HepG2 (cell line): ENCODE measurements around the gene CDH13. TPM values are rescaled to one million over a fixed set of nuclear protein-coding genes. Genes with fewer than 3 reads are reported as not detected.

ENCODE experiments used
- ATAC-seq: fragments of 200-7000 bp; cut with Tn5 transposase; 3 replicates; pipeline ENCODE4 v1.9.1; 2020; ENCODE audit warnings: mild to moderate bottlenecking, moderate library complexity
- BruUV-seq: library from RNA; stranded (reverse); fragments of 400-500 nt; replicated peaks from 2 replicates; lab custom pipeline; 2021; lab: Mats Ljungman, UMichigan
- CTCF ChIA-PET: fragments of 300-600 bp; formaldehyde crosslinking; extraction: SDS; loops from one replicate; lab custom pipeline; 2021; ENCODE audit warnings: low total read pairs, inconsistent platforms, low intra/inter-chr PET ratio; lab: Yijun Ruan, JAX
- POLR2A ChIA-PET: fragments of 350-600 bp; sonication (Branson Sonifier 250); formaldehyde crosslinking; loops from one replicate; lab custom pipeline; 2020; ENCODE audit warnings: antibody characterized with exemption, inconsistent platforms; lab: Yijun Ruan, JAX
- DNase-seq: peaks from one replicate; pipeline ENCODE4 v3.0.0-alpha.2; 2015; ENCODE audit warnings: low spot score
- FAIRE-seq: peaks from 3 replicates; lab custom pipeline; 2011; peaks lifted over from hg19 to GRCh38; lab: Jason Lieb, UNC
- H2AFZ ChIP-seq: one replicate; pipeline ENCODE4 v1.6.1; 2011; ENCODE audit warnings: low read length, inconsistent platforms
- H3K27ac ChIP-seq: fragments of 300-600 bp; 3 replicates; pipeline ENCODE4 v1.8.0; 2011; ENCODE audit warnings: mixed run types, mild to moderate bottlenecking, mixed read lengths, low read length, inconsistent platforms; ENCODE audit not compliant: insufficient read depth; ENCODE audit errors: extremely low read length
- H3K27me3 ChIP-seq, 2 experiments: fragments of 200-600 bp in 1 of 2; 2 replicates in 1 of 2; 3 replicates in 1 of 2; pipeline versions ENCODE4 v1.6.0 to v1.8.0; 2011; ENCODE audit warnings: low read length in 2 of 2, mild to moderate bottlenecking in 2 of 2, moderate library complexity in 2 of 2, inconsistent platforms in 1 of 2; ENCODE audit not compliant: insufficient read depth in 2 of 2, control insufficient read depth in 1 of 2
- H3K36me3 ChIP-seq, 2 experiments: fragments of 200-600 bp in 1 of 2; replicated peaks in 1 of 2; 2 replicates in 1 of 2; 3 replicates in 1 of 2; pipeline versions ENCODE4 v1.5.1 to v1.8.0; 2011; ENCODE audit warnings: low read length in 2 of 2, inconsistent platforms in 1 of 2; ENCODE audit not compliant: insufficient read depth in 2 of 2, control insufficient read depth in 1 of 2
- H3K4me1 ChIP-seq: 2 replicates; pipeline ENCODE4 v1.5.1; 2012; ENCODE audit warnings: low read length, inconsistent platforms; ENCODE audit not compliant: insufficient read depth
- H3K4me2 ChIP-seq: 2 replicates; pipeline ENCODE4 v1.6.0; 2011; ENCODE audit warnings: low read depth, low read length, inconsistent platforms
- H3K4me3 ChIP-seq, 3 experiments: fragments of 200-600 bp in 1 of 3; sonication (generic), shearing (Covaris generic) in 1 of 3; replicated peaks in 1 of 3; 2 replicates each; pipeline ENCODE4 v1.5.1; 2011 to 2016; ENCODE audit warnings: low read length in 3 of 3, inconsistent platforms in 2 of 3, low read depth in 2 of 3, mild to moderate bottlenecking in 2 of 3, control low read depth in 1 of 3, mixed read lengths in 1 of 3; ENCODE audit not compliant: insufficient read depth in 1 of 3
- H3K79me2 ChIP-seq: one replicate; pipeline ENCODE4 v1.6.1; 2011; ENCODE audit warnings: low read length, inconsistent platforms; ENCODE audit not compliant: insufficient read depth
- H3K9ac ChIP-seq: 2 replicates; pipeline ENCODE4 v1.6.0; 2011; ENCODE audit warnings: mild to moderate bottlenecking, low read depth, low read length, inconsistent platforms; ENCODE audit not compliant: insufficient read depth
- H3K9me3 ChIP-seq: 2 replicates; pipeline ENCODE4 v1.5.1; 2012; ENCODE audit warnings: mild to moderate bottlenecking, low read length
- H4K20me1 ChIP-seq: 2 replicates; pipeline ENCODE4 v1.6.0; 2011; ENCODE audit warnings: inconsistent platforms, mild to moderate bottlenecking, low read length, moderate library complexity; ENCODE audit not compliant: insufficient read depth
- ARHGAP35 ChIP-seq: sonication (generic); formaldehyde crosslinking; IDR thresholded peaks from 2 replicates; pipeline ENCODE4 v1.9.0; 2022; ENCODE audit warnings: mild to moderate bottlenecking, inconsistent platforms, moderate library complexity, missing genetic modification reagents, borderline replicate concordance
- CBX1 ChIP-seq: IDR thresholded peaks from one replicate; pipeline ENCODE4 v1.6.1; 2016; ENCODE audit warnings: antibody characterized with exemption, low read depth
- FOXK1 ChIP-seq: sonication (generic); formaldehyde crosslinking; IDR thresholded peaks from 2 replicates; pipeline ENCODE4 v1.4.0; 2020; ENCODE audit warnings: low read depth, missing genetic modification reagents, borderline replicate concordance
- KLF9 ChIP-seq: IDR thresholded peaks from 2 replicates; pipeline ENCODE4 v1.6.1; 2016; ENCODE audit warnings: low read depth
- MBD4 ChIP-seq: IDR thresholded peaks from 2 replicates; pipeline ENCODE4 v1.6.1; 2012; ENCODE audit warnings: low read length, inconsistent platforms, borderline replicate concordance
- MED1 ChIP-seq: sonication (generic); formaldehyde crosslinking; IDR thresholded peaks from 2 replicates; pipeline ENCODE4 v1.4.0; 2020; ENCODE audit warnings: missing genetic modification reagents
- PPARG ChIP-seq: conservative IDR thresholded peaks from 2 replicates; pipeline ENCODE4 v1.6.1; 2016; ENCODE audit warnings: missing biosample characterization, missing genetic modification reagents
- SRSF4 ChIP-seq: fragments of 200-400 bp; formaldehyde crosslinking; IDR thresholded peaks from one replicate; pipeline ENCODE4 v1.6.1; 2018; ENCODE audit warnings: mild to moderate bottlenecking, low read depth, low read length, moderate library complexity; ENCODE audit not compliant: poor library complexity, severe bottlenecking
- TOE1 ChIP-seq: sonication (generic); formaldehyde crosslinking; IDR thresholded peaks from 2 replicates; pipeline ENCODE4 v1.4.0; 2020; ENCODE audit warnings: mild to moderate bottlenecking, missing genetic modification reagents
- YEATS4 ChIP-seq: sonication (generic); formaldehyde crosslinking; IDR thresholded peaks from 2 replicates; pipeline ENCODE4 v1.4.0; 2020; ENCODE audit warnings: missing genetic modification reagents, borderline replicate concordance
- ZNF263 ChIP-seq: sonication (generic); formaldehyde crosslinking; IDR thresholded peaks from 2 replicates; pipeline ENCODE4 v1.4.0; 2020; ENCODE audit warnings: missing genetic modification reagents
- ZNF275 ChIP-seq: sonication (generic); formaldehyde crosslinking; IDR thresholded peaks from 2 replicates; pipeline ENCODE4 v1.8.0; 2022; ENCODE audit warnings: missing genetic modification reagents, mild to moderate bottlenecking, inconsistent platforms, borderline replicate concordance
- ZNF557 ChIP-seq: sonication (generic); formaldehyde crosslinking; IDR thresholded peaks from 2 replicates; pipeline ENCODE4 v1.4.0; 2020; ENCODE audit warnings: missing genetic modification reagents
- ZNF569 ChIP-seq: sonication (generic); formaldehyde crosslinking; IDR thresholded peaks from 2 replicates; pipeline ENCODE4 v1.5.0; 2020; ENCODE audit warnings: mild to moderate bottlenecking, missing genetic modification reagents, moderate library complexity, borderline replicate concordance
- ZNF598 ChIP-seq: sonication (generic); formaldehyde crosslinking; IDR thresholded peaks from 2 replicates; pipeline ENCODE4 v1.5.1; 2020; ENCODE audit warnings: mild to moderate bottlenecking, missing genetic modification reagents, borderline replicate concordance
- WGBS: methylation state at CpG from one replicate; pipeline ENCODE4 v1.1.6; 2017; ENCODE audit warnings: low lambda C conversion rate; 5-methylcytosine and 5-hydroxymethylcytosine counted together
- in situ Hi-C: cut with HindIII; loops from 2 replicates; pipeline ENCODE4 v1.10.0; 2017; ENCODE audit warnings: low pct_unique_long_range_greater_than_20kb; ENCODE audit not compliant: extremely low pct_ligation_motif_present
- intact Hi-C: fragments of 100-400 bp; cut with micrococcal nuclease; formaldehyde crosslinking; loops from one replicate; pipeline ENCODE4 v1.10.0; 2022; ENCODE audit not compliant: unreplicated experiment
- polyA plus RNA-seq, 8 experiments: library from polyadenylated mRNA; depleted of rRNA in 3 of 8; stranded (reverse) in 7 of 8; unstranded in 1 of 8; fragments of >200 nt; fragmentation: Illumina TruSeq in 4 of 8; extraction: Trizol in 4 of 8; gene quantifications; 2 replicates each; pipeline versions ENCODE4 v1.2.1 to v1.2.3, GENCODE V29; 2011 to 2016; ENCODE audit warnings: low read depth in 4 of 8, missing spikeins in 1 of 8, mixed read lengths in 1 of 8; ENCODE audit not compliant: insufficient read depth in 1 of 8
- total RNA-seq, 5 experiments: library from RNA; depleted of rRNA; stranded (reverse); fragments of >200 nt; fragmentation: Illumina TruSeq; extraction: Trizol; gene quantifications; 2 replicates each; pipeline ENCODE4 v1.2.3, GENCODE V29; 2016; ENCODE audit warnings: low read depth in 1 of 5
- TF ChIP-seq, protein P1 (sequence below): sonication (generic); formaldehyde crosslinking; IDR thresholded peaks from 2 replicates; pipeline ENCODE4 v1.5.1; 2020; ENCODE audit warnings: mild to moderate bottlenecking, missing genetic modification reagents, borderline replicate concordance
- TF ChIP-seq, protein P2 (sequence below): sonication (generic); formaldehyde crosslinking; IDR thresholded peaks from 2 replicates; pipeline ENCODE4 v1.9.0; 2022; ENCODE audit warnings: missing genetic modification reagents, mild to moderate bottlenecking, borderline replicate concordance

The CDH13 gene
- total and polyA plus RNA-seq, 2 of the 13 experiments (the other 11 are each of a cell fraction or from before 2014, with no cell fraction given): not detected

- Histone ChIP-seq H3K4me1 (no peaks in the 10 kb centered on the region), H3K4me3 (no peak overlapping the region), H3K4me2 (no peak overlapping the region), H3K79me2 (no peaks in the 10 kb centered on the region), H3K36me3 (no peaks in the 10 kb centered on the region), H3K27me3 (0 out of 5 replicates have a peak, but pooled peaks cover 0 to 3% of the 10 kb centered on the region in 2 experiments), H3K9me3 (no peaks in the 10 kb centered on the region), H2AFZ (no peak overlapping the region), H4K20me1 (no peaks in the 10 kb centered on the region), H3K9ac (no peak overlapping the region), H3K27ac (no peak overlapping the region)
- POLR2A ChIA-PET: no interaction called here
- BruUV-seq: no TSS peak
- TF ChIP-seq KLF9 (no peak), ZNF263 (CRISPR knock-in tag) (no peak), FOXK1 (no peak), MED1 (CRISPR knock-in tag) (no peak), SRSF4 (no peak), ZNF275 (CRISPR knock-in tag) (no peak), ZNF569 (CRISPR knock-in tag) (no peak), TOE1 (CRISPR knock-in tag) (no peak), MBD4 (no peak), YEATS4 (CRISPR knock-in tag) (no peak), CBX1 (no peak), ARHGAP35 (CRISPR knock-in tag) (no peak), ZNF598 (CRISPR knock-in tag) (no peak), ZNF557 (CRISPR knock-in tag) (no peak), PPARG (CRISPR knock-in tag) (no peak)
- TF ChIP-seq, protein P1, sequence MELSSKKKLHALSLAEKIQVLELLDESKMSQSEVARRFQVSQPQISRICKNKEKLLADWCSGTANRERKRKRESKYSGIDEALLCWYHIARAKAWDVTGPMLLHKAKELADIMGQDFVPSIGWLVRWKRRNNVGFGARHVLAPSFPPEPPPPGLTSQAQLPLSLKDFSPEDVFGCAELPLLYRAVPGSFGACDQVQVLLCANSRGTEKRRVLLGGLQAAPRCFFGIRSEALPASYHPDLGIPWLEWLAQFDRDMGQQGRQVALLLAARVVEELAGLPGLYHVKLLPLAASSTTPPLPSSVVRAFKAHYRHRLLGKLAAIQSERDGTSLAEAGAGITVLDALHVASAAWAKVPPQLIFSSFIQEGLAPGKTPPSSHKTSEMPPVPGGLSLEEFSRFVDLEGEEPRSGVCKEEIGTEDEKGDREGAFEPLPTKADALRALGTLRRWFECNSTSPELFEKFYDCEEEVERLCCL (CRISPR knock-in tag): no peak
- TF ChIP-seq, protein P2, sequence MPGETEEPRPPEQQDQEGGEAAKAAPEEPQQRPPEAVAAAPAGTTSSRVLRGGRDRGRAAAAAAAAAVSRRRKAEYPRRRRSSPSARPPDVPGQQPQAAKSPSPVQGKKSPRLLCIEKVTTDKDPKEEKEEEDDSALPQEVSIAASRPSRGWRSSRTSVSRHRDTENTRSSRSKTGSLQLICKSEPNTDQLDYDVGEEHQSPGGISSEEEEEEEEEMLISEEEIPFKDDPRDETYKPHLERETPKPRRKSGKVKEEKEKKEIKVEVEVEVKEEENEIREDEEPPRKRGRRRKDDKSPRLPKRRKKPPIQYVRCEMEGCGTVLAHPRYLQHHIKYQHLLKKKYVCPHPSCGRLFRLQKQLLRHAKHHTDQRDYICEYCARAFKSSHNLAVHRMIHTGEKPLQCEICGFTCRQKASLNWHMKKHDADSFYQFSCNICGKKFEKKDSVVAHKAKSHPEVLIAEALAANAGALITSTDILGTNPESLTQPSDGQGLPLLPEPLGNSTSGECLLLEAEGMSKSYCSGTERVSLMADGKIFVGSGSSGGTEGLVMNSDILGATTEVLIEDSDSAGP (CRISPR knock-in tag): no peak
- no peak for ATAC-seq
- no peak for FAIRE-seq
- CTCF ChIA-PET: no interaction called here
- 0% methylated on average over 1 of the region's 1 CpG for WGBS
- in situ Hi-C loops (no loop called here), intact Hi-C loops (no loop called here)
- DNase-seq: no peak
Measured at GRCh38 chr16:83579027-83579426, 952.3 kb downstream of the CDH13 start.
